DMS153 treated with DMSO at 0.1 percent for 48 hours (cell line): Measurements from ENCODE around the gene RAD52.

Experiments used
- DNase-seq: peaks from one replicate; lab custom pipeline; 2025; ENCODE audit not compliant: unreplicated experiment; lab: John Stamatoyannopoulos, UW

Gene RAD52

DNA sequence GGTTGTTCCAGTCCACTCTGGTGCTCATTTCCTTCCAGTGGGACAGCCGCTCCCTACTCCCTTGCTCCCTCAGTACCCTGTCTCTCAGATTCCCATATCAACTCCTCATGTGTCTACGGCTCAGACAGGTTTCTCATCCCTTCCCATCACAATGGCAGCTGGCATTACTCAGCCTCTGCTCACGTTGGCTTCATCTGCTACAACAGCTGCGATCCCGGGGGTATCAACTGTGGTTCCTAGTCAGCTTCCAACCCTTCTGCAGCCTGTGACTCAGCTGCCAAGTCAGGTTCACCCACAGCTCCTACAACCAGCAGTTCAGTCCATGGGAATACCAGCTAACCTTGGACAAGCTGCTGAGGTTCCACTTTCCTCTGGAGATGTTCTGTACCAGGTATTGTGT is 69.9 kb downstream of the RAD52 start:
- no peak for DNase-seq

DNA sequence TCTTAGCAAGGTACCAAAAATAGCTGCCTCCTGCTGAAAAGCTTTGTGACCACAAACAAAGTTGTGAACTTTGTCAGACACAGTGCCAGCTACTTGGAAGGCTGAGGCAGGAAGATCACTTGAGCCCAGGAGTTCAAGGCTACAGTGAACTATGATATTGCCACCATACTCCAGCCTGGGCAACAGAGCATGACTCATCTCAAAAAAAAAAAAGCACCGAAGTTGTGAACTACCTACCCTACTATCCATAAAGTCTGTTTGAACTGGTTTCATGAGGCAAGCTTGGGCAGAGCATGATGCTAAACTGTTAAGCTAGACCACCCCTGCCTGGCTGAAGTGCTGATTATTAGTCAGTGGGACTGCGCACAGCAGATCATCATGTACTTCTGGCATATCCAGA is 75.5 kb downstream of the RAD52 start:
- no peak for DNase-seq

DNA sequence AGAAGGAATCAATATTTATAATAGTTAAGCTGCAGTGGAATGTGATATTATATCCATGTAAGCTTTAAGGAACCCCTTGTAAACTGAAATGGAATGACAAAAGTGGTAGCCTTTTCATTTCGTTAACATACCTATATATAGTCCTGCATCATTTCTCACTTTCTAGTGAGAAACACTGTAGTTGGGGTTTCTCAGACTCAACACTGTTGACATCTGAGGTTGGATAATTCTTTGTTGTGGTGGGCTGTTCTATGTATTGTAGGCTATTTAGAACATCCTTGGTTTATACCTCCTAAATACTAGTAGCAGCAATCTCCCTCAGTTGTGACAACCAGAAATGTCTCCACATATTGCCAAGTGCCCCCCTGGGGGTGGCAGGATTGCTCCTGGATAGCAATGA is 79.1 kb downstream of the RAD52 start:
- DNase-seq, result no peak

DNA sequence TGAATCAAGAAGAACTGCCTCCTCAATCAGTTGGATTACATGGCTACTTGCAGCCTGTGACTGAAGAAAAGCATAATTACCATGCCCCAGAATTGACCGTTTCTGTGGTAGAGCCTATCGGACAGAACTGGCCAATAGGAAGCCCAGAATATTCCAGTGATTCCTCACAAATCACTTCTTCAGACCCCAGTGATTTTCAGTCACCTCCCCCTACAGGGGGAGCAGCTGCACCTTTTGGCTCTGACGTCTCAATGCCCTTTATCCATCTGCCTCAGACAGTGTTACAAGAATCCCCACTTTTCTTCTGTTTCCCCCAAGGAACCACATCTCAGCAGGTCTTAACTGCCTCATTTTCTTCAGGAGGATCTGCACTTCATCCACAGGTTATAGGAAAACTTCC is 80.8 kb downstream of the RAD52 start:
- DNase-seq, result no peak

DNA sequence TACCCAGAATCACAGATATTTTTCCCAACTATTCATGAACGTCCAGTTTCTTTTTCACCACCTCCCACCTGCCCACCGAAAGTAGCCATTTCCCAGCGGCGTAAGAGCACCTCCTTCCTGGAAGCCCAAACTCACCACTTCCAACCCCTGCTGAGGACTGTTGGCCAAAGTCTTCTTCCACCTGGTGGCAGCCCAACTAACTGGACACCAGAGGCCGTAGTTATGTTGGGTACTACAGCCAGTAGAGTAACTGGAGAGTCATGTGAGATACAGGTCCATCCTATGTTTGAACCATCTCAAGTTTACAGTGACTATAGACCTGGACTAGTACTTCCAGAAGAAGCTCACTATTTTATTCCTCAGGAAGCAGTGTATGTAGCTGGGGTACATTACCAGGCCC is 81.6 kb downstream of the RAD52 start:
- no peak for DNase-seq

DNA sequence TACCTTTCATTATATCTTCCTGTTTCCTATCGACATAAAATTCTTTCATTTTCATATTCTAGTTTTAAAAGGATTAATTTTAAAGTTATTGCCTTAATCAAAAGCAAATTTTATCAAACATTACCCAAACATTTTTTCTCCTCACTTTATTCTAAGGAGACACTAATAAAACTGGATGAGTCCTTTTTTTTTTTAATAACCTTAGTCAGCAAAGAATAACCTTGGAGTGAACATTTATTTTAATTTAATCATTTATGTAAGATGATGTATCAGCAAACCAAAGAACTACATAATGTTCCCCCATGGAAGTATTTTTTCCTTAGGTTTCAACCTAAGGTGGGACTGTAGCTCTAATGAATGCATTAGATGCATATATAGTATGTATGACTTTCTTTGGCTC is 83.9 kb downstream of the RAD52 start:
- no peak for DNase-seq

DNA sequence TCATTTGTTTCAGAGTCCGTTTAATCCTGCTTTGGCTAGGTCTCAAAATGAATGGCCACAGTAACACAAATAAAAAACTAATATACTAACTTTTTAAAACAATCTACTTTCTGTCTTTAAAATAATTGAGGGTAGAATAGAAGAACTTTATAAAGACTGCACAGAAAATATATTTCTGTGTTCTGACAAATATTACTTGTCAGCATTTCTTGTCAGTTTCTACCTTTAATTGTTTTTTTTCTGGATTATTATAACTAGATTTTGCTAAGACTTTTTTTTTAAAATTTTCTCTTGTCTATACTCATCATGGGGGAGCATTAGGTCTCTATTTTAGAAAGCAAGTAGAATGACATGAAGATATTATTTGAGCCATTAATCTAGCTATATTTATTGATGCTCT is 86.2 kb downstream of the RAD52 start:
- DNase-seq, result no peak

DNA sequence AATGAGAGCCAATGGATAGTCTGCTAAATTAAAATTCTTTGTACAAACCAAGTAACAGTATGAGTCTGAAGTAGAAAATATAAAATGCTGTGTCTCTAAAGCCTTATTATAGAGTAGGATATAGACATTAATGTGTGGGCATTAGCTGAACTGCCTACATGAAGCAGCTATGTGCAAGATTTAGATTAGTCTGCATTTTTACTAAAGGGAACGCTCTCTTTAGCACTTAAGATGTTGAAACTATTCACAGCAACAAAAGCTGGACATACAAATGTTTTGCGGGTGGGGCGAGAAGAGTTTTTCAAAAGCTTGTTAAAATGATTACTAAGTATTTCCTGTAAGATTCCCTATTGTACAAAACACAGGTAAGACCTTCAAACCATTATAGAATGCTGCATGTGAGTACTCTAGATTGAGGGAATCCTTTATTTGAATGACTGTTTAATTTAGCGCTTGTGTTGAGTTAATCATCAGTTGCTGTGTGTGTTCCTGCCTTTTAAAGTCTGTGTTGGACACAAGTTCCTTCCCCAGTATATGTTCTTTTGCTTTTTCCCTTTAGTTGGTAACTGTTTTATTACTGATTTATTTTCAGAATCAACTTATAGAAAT is 87.1 kb downstream of the RAD52 start:
- no peak for DNase-seq
